GM23338 (cell line): ENCODE measurements around the gene ITGA2.

Experiments
- CTCF ChIP-seq, 2 experiments: fragments of 200-600 bp in 1 of 2; sonication (generic) in 1 of 2; conservative IDR thresholded peaks; 2 replicates each; pipeline versions ENCODE4 v1.5.1 to v1.6.1; 2016 to 2017; ENCODE audit warnings: antibody characterized with exemption in 2 of 2, low read depth in 2 of 2, mild to moderate bottlenecking in 2 of 2, moderate library complexity in 1 of 2
- EZH2phosphoT487 ChIP-seq: fragments of 200-600 bp; sonication (generic); IDR thresholded peaks from one replicate; pipeline ENCODE4 v1.8.1; 2018; ENCODE audit warnings: antibody characterized with exemption; ENCODE audit not compliant: unreplicated experiment
- REST ChIP-seq: IDR thresholded peaks from one replicate; pipeline ENCODE4 v1.6.1; 2018; ENCODE audit warnings: antibody characterized with exemption; ENCODE audit not compliant: unreplicated experiment
- ZNF114 ChIP-seq: fragments of 250-450 bp; sonication (Bioruptor Pico); IDR thresholded peaks from 2 replicates; pipeline ENCODE4 v1.5.0; 2020; ENCODE audit warnings: mild to moderate bottlenecking, moderate library complexity

GRCh38 chr5:53087171-53087570, 98.0 kb downstream of the ITGA2 start:
- TF ChIP-seq CTCF (conservative IDR thresholded peaks at IDR 0.05; ENCODE audit: low read depth in 2 of 2), result no peak
- TF ChIP-seq ZNF114 (CRISPR knock-in tag), result no peak
- no peak for TF ChIP-seq EZH2phosphoT487
- TF ChIP-seq REST, result no peak
